OCI-LY3 (cell line): ENCODE data around the gene PDLIM3.

Source experiments
- H2AFZ ChIP-seq: fragments of 200-600, 300-600 bp; shearing (Covaris generic); 2 replicates; pipeline ENCODE4 v1.6.0; 2014; ENCODE audit warnings: antibody characterized with exemption, low read depth, low read length
- H3K27ac ChIP-seq: fragments of 200-600, 300-600 bp; sonication (generic); 2 replicates; pipeline ENCODE4 v1.5.1; 2014; ENCODE audit warnings: mild to moderate bottlenecking, low read length, moderate library complexity, mixed read lengths
- H3K27me3 ChIP-seq: fragments of 200-600, 300-600 bp; sonication (generic); 2 replicates; pipeline ENCODE4 v1.6.1; 2014; ENCODE audit warnings: low read depth, low read length, mixed read lengths
- H3K36me3 ChIP-seq: fragments of 200-600, 300-600 bp; sonication (generic); replicated peaks from 2 replicates; pipeline ENCODE3; 2014; ENCODE audit warnings: low read depth, low read length, mixed read lengths
- H3K4me1 ChIP-seq: fragments of 300-600, 200-600 bp; sonication (generic); 2 replicates; pipeline ENCODE4 v1.6.1; 2014; ENCODE audit warnings: low read length, mixed read lengths
- H3K4me2 ChIP-seq: fragments of 200-600, 300-600 bp; sonication (generic); 2 replicates; pipeline ENCODE4 v1.6.1; 2014; ENCODE audit warnings: low read length, mixed read lengths
- H3K4me3 ChIP-seq: fragments of 300-600, 200-600 bp; sonication (generic); 2 replicates; pipeline ENCODE4 v1.5.1; 2014; ENCODE audit warnings: antibody characterized with exemption, mild to moderate bottlenecking, low read length, moderate library complexity
- H3K79me2 ChIP-seq: fragments of 300-600, 200-600 bp; shearing (Covaris generic); 2 replicates; pipeline ENCODE4 v1.6.1; 2014; ENCODE audit warnings: mild to moderate bottlenecking, low read length, mixed read lengths
- H3K9ac ChIP-seq: fragments of 300-600, 200-600 bp; shearing (Covaris generic); 2 replicates; pipeline ENCODE4 v1.6.0; 2014; ENCODE audit warnings: mild to moderate bottlenecking, low read length, moderate library complexity
- H3K9me3 ChIP-seq: fragments of 200-600, 300-600 bp; shearing (Covaris generic); 2 replicates; pipeline ENCODE4 v1.6.1; 2014; ENCODE audit warnings: low read length, mixed read lengths; ENCODE audit not compliant: insufficient read depth
- H4K20me1 ChIP-seq: fragments of 200-600, 300-600 bp; sonication (generic); 2 replicates; pipeline ENCODE4 v1.6.1; 2016; ENCODE audit warnings: low read length, mixed read lengths; ENCODE audit not compliant: insufficient read depth
- EZH2phosphoT487 ChIP-seq: fragments of 200-600 bp; shearing (Covaris generic); IDR thresholded peaks from 2 replicates; pipeline ENCODE4 v1.6.1; 2018; ENCODE audit warnings: antibody characterized with exemption, mixed run types, low read depth
- TF ChIP-seq, protein P1 (sequence below): fragments of 200-600, 300-600 bp; sonication (generic); IDR thresholded peaks from 2 replicates; pipeline ENCODE4 v1.5.1; 2014; ENCODE audit warnings: antibody characterized with exemption, low read length, low read depth

PDLIM3 gene

GRCh38 chr4:185565696-185566095, 30.4 kb upstream of the PDLIM3 start:
- no peak overlapping the region for H3K9ac ChIP-seq
- no peak overlapping the region for H2AFZ ChIP-seq
- H3K27me3 ChIP-seq, result no peaks in the 10 kb centered on the region
- no peak for TF ChIP-seq EZH2phosphoT487
- TF ChIP-seq, protein P1, sequence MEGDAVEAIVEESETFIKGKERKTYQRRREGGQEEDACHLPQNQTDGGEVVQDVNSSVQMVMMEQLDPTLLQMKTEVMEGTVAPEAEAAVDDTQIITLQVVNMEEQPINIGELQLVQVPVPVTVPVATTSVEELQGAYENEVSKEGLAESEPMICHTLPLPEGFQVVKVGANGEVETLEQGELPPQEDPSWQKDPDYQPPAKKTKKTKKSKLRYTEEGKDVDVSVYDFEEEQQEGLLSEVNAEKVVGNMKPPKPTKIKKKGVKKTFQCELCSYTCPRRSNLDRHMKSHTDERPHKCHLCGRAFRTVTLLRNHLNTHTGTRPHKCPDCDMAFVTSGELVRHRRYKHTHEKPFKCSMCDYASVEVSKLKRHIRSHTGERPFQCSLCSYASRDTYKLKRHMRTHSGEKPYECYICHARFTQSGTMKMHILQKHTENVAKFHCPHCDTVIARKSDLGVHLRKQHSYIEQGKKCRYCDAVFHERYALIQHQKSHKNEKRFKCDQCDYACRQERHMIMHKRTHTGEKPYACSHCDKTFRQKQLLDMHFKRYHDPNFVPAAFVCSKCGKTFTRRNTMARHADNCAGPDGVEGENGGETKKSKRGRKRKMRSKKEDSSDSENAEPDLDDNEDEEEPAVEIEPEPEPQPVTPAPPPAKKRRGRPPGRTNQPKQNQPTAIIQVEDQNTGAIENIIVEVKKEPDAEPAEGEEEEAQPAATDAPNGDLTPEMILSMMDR, result no peak
- no peaks in the 10 kb centered on the region for H3K79me2 ChIP-seq
- H3K27ac ChIP-seq, result no peak overlapping the region
- no peaks in the 10 kb centered on the region for H3K4me1 ChIP-seq
- no peak overlapping the region for H3K4me2 ChIP-seq
- H4K20me1 ChIP-seq, result no peaks in the 10 kb centered on the region
- H3K4me3 ChIP-seq, result no peak overlapping the region
- H3K36me3 ChIP-seq, result no peaks in the 10 kb centered on the region
- H3K9me3 ChIP-seq, result no peaks in the 10 kb centered on the region

DNA sequence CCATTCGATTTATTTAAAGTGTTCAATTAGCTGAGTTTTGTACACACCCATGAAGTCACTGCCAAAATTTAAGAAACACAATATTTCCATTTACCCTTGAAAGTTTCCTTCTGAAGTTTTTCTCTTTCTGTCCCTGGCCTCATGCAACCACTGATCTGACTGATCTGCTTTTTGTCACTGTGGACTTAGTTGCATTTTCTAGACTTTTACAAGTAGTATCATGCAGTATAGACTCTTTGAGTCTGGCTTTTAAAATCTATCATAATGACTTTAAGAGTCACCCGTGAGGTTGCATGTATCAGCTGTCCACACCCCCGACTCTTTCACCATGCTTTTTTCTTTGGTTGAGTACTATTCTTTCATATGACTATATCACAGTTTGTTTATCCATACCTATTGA, 29.0 kb upstream of the PDLIM3 start:
- H2AFZ ChIP-seq, result no peak overlapping the region
- no peaks in the 10 kb centered on the region for H3K36me3 ChIP-seq
- H3K27me3 ChIP-seq, result no peaks in the 10 kb centered on the region
- H3K9ac ChIP-seq, result no peak overlapping the region
- H4K20me1 ChIP-seq, result no peaks in the 10 kb centered on the region
- no peak overlapping the region for H3K27ac ChIP-seq
- no peak overlapping the region for H3K4me3 ChIP-seq
- H3K4me2 ChIP-seq, result no peak overlapping the region
- no peaks in the 10 kb centered on the region for H3K9me3 ChIP-seq
- H3K79me2 ChIP-seq, result no peaks in the 10 kb centered on the region
- TF ChIP-seq, protein P1, result no peak
- TF ChIP-seq EZH2phosphoT487, result no peak
- H3K4me1 ChIP-seq, result no peaks in the 10 kb centered on the region

DNA sequence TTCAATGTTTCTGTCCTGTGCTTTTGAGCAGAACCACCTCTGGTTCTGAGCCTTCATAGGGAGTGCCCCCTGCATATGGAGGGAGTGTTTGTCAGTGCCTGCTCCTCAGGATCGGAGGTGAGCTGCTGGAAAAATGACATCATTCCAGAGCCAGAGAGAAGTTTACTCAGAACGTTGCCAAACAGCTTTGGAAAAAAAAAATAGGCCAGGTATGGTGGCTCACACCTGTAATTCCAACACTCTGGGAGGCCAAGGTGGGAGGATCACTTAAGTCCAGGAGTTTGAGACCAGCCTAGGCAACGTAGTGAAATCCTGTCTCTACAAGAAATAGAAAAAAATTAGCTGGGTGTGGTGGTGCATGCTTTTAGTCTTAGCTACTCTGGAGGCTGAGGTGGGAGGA, 27.2 kb upstream of the PDLIM3 start:
- no peaks in the 10 kb centered on the region for H3K36me3 ChIP-seq
- no peaks in the 10 kb centered on the region for H4K20me1 ChIP-seq
- TF ChIP-seq, protein P1, result no peak
- TF ChIP-seq EZH2phosphoT487, result no peak
- no peak overlapping the region for H3K4me2 ChIP-seq
- H3K9me3 ChIP-seq, result no peaks in the 10 kb centered on the region
- no peaks in the 10 kb centered on the region for H3K27me3 ChIP-seq
- H3K4me3 ChIP-seq, result no peak overlapping the region
- no peak overlapping the region for H3K9ac ChIP-seq
- no peak overlapping the region for H2AFZ ChIP-seq
- H3K27ac ChIP-seq, result no peak overlapping the region
- H3K79me2 ChIP-seq, result no peaks in the 10 kb centered on the region
- H3K4me1 ChIP-seq, result no peaks in the 10 kb centered on the region

DNA sequence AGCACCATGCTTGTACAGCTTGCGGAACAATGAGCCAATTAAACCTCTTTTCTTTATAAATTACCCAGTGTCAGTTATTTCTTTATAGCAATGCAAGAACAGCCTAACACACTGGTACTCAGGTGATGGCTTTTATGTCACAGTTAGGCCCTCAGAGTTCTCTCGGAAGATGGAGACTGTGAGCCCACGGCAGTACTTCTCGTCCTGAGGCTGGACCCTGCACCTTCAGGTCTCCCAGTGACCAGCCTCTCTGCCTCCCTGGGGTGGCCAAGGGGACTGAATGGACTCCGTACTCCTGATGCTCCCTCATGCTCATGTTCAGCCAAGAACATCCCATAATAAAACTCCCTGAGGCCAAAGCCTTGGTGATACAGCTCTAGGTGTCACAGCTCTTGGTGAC, 25.0 kb upstream of the PDLIM3 start:
- Histone ChIP-seq H3K4me3 (no peak overlapping the region), H3K9ac (no peak overlapping the region), H3K9me3 (no peaks in the 10 kb centered on the region), H3K4me1 (no peaks in the 10 kb centered on the region), H3K4me2 (no peak overlapping the region), H3K27ac (no peak overlapping the region), H3K27me3 (no peaks in the 10 kb centered on the region), H2AFZ (no peak overlapping the region), H4K20me1 (no peaks in the 10 kb centered on the region), H3K36me3 (no peaks in the 10 kb centered on the region), H3K79me2 (no peaks in the 10 kb centered on the region)
- TF ChIP-seq EZH2phosphoT487, result no peak
- TF ChIP-seq, protein P1, result no peak
